K562 (cell line): ENCODE measurements around the gene HMGN3. TPM values are rescaled to one million over a fixed set of nuclear protein-coding genes. Genes with fewer than 3 reads are reported as not detected.

Source experiments
- ATAC-seq: fragments of 200-7000 bp; cut with Tn5 transposase; 3 replicates; pipeline ENCODE4 v1.9.1; 2020; ENCODE audit warnings: moderate library complexity
- BruUV-seq: library from RNA; stranded (reverse); fragments of 400-500 nt; replicated peaks from 2 replicates; lab custom pipeline; 2021; lab: Mats Ljungman, UMichigan
- CTCF ChIA-PET: fragments of 300-600 bp; formaldehyde crosslinking; extraction: SDS; loops from one replicate; lab custom pipeline; 2021; ENCODE audit warnings: low intra/inter-chr PET ratio; lab: Yijun Ruan, JAX
- POLR2A ChIA-PET: fragments of 300-600, 350-650 bp; sonication (Branson Sonifier 250); formaldehyde crosslinking; extraction: SDS; loops from one replicate; lab custom pipeline; 2021; ENCODE audit warnings: antibody characterized with exemption, inconsistent platforms; lab: Yijun Ruan, JAX
- DNase-seq, 4 experiments: peaks; one replicate each; pipeline versions ENCODE4 v3.0.0 to v3.0.0-alpha.2; 2011 to 2018; ENCODE audit warnings: low spot score in 3 of 4, mixed read lengths in 3 of 4; ENCODE audit errors: extremely low read depth in 1 of 4
- FAIRE-seq: peaks from 2 replicates; lab custom pipeline; 2011; peaks lifted over from hg19 to GRCh38; lab: Jason Lieb, UNC
- H2AFZ ChIP-seq: 2 replicates; pipeline ENCODE4 v1.6.0; 2011; ENCODE audit warnings: low read depth, low read length, control low read depth, inconsistent platforms
- H3K27ac ChIP-seq: fragments of 200-600 bp; 3 replicates; pipeline ENCODE4 v1.8.0; 2011; ENCODE audit warnings: low read depth, mild to moderate bottlenecking, control low read depth, inconsistent platforms, low read length, moderate library complexity, mixed read lengths; ENCODE audit errors: extremely low read depth
- H3K27me3 ChIP-seq, 2 experiments: fragments of 300-600 bp in 1 of 2; 2 replicates in 1 of 2; 3 replicates in 1 of 2; pipeline versions ENCODE4 v1.6.0 to v1.8.0; 2011; ENCODE audit warnings: inconsistent platforms in 2 of 2, low read length in 2 of 2, mild to moderate bottlenecking in 1 of 2, mixed read lengths in 1 of 2, moderate library complexity in 1 of 2; ENCODE audit not compliant: control insufficient read depth in 2 of 2, insufficient read depth in 2 of 2
- H3K36me3 ChIP-seq: fragments of 300-600 bp; 3 replicates; pipeline ENCODE4 v1.8.0; 2011; ENCODE audit warnings: mild to moderate bottlenecking, low read length, inconsistent platforms; ENCODE audit not compliant: control insufficient read depth, insufficient read depth
- H3K4me1 ChIP-seq, 2 experiments: fragments of 200-600 bp in 1 of 2; replicated peaks in 1 of 2; 2 replicates in 1 of 2; 3 replicates in 1 of 2; pipeline versions ENCODE4 v1.5.1 to v1.8.0; 2011; ENCODE audit warnings: inconsistent platforms in 2 of 2, low read length in 2 of 2, mild to moderate bottlenecking in 1 of 2, mixed read lengths in 1 of 2, moderate library complexity in 1 of 2; ENCODE audit not compliant: control insufficient read depth in 2 of 2, insufficient read depth in 2 of 2
- H3K4me2 ChIP-seq: 2 replicates; pipeline ENCODE4 v1.6.1; 2011; ENCODE audit warnings: low read length, control low read depth, inconsistent platforms, mixed read lengths; ENCODE audit not compliant: insufficient read depth
- H3K4me3 ChIP-seq: fragments of 200-600 bp; sonication (generic), shearing (Covaris generic); 2 replicates; pipeline ENCODE4 v1.5.1; 2016; ENCODE audit warnings: control low read depth, inconsistent platforms
- H3K79me2 ChIP-seq: fragments of 200-600 bp; 3 replicates; pipeline ENCODE4 v1.8.0; 2011; ENCODE audit warnings: low read length, inconsistent platforms; ENCODE audit not compliant: control insufficient read depth, insufficient read depth
- H3K9ac ChIP-seq, 2 experiments: 2 replicates each; pipeline versions ENCODE4 v1.6.0 to v1.6.1; 2011; ENCODE audit warnings: low read depth in 2 of 2, low read length in 2 of 2, control low read depth in 1 of 2, inconsistent platforms in 1 of 2, mild to moderate bottlenecking in 1 of 2, mixed read lengths in 1 of 2; ENCODE audit not compliant: insufficient read depth in 1 of 2
- H3K9me1 ChIP-seq: one replicate; pipeline ENCODE4 v1.6.0; 2011; ENCODE audit warnings: inconsistent platforms, mild to moderate bottlenecking, low read length, moderate library complexity; ENCODE audit not compliant: control insufficient read depth, insufficient read depth
- H3K9me3 ChIP-seq: replicated peaks from 2 replicates; pipeline ENCODE4 v1.5.1; 2011; ENCODE audit warnings: low read depth, low read length, inconsistent platforms; ENCODE audit not compliant: control insufficient read depth, insufficient read depth
- H4K20me1 ChIP-seq: replicated peaks from 2 replicates; pipeline ENCODE4 v1.6.1; 2011; ENCODE audit warnings: low read length, inconsistent platforms, mixed read lengths; ENCODE audit not compliant: control insufficient read depth, insufficient read depth
- ADNP ChIP-seq: fragments of 200-800 bp; sonication (Bioruptor generic); IDR thresholded peaks from 2 replicates; pipeline ENCODE4 v1.6.1; 2016; ENCODE audit warnings: missing genetic modification characterization, missing compliant biosample characterization
- CREBBP ChIP-seq: IDR thresholded peaks from one replicate; pipeline ENCODE4 v1.6.1; 2012; ENCODE audit warnings: low read depth, mild to moderate bottlenecking, control low read depth, inconsistent platforms, low read length
- DMBX1 ChIP-seq: fragments of 250-450 bp; sonication (Bioruptor Pico); IDR thresholded peaks from 2 replicates; pipeline ENCODE4 v1.8.0; 2022; ENCODE audit warnings: inconsistent platforms, mild to moderate bottlenecking, moderate library complexity, borderline replicate concordance
- GABPA ChIP-seq: fragments of 200-800 bp; sonication (Bioruptor generic); conservative IDR thresholded peaks from 2 replicates; pipeline ENCODE4 v1.6.1; 2016; ENCODE audit warnings: low read depth, missing genetic modification characterization, missing compliant biosample characterization
- IRF1 ChIP-seq: sonication (generic); formaldehyde crosslinking; IDR thresholded peaks from 2 replicates; pipeline ENCODE4 v1.8.0; 2022; ENCODE audit warnings: missing genetic modification reagents, mild to moderate bottlenecking, borderline replicate concordance
- MCM3 ChIP-seq: fragments of 450-650 bp; IDR thresholded peaks from 2 replicates; pipeline ENCODE4 v1.6.1; 2016
- MTA3 ChIP-seq: fragments of 450-650 bp; formaldehyde crosslinking; IDR thresholded peaks from 2 replicates; pipeline ENCODE4 v1.6.1; 2017; ENCODE audit warnings: mild to moderate bottlenecking, borderline replicate concordance
- MXI1 ChIP-seq: IDR thresholded peaks from 2 replicates; pipeline ENCODE4 v1.6.1; 2011; ENCODE audit warnings: low read depth, mild to moderate bottlenecking, improper control_type of control experiment, low read length
- RAD51 ChIP-seq: fragments of 450-650 bp; IDR thresholded peaks from 2 replicates; pipeline ENCODE4 v1.7.1; 2016; ENCODE audit warnings: low read depth, mild to moderate bottlenecking, borderline replicate concordance
- SRF ChIP-seq, 2 experiments: fragments of 250-450, 450-650 bp in 1 of 2; sonication (Bioruptor Pico) in 1 of 2; sonication (generic) in 1 of 2; formaldehyde crosslinking; IDR thresholded peaks; 2 replicates each; pipeline versions ENCODE4 v1.5.0 to v1.5.1; 2020 to 2022; ENCODE audit warnings: mild to moderate bottlenecking in 1 of 2, missing genetic modification reagents in 1 of 2
- TCF7 ChIP-seq: sonication (generic); IDR thresholded peaks from 2 replicates; pipeline ENCODE4 v1.6.1; 2016; ENCODE audit warnings: antibody characterized with exemption, borderline replicate concordance
- TGIF2 ChIP-seq: sonication (generic); formaldehyde crosslinking; IDR thresholded peaks from 2 replicates; pipeline ENCODE4 v1.8.1; 2022; ENCODE audit warnings: mild to moderate bottlenecking, missing genetic modification reagents, moderate library complexity
- ZNF436 ChIP-seq: fragments of 250-450, 450-650 bp; sonication (Bioruptor Pico); formaldehyde crosslinking; IDR thresholded peaks from 2 replicates; pipeline ENCODE4 v1.7.0; 2020; ENCODE audit warnings: mild to moderate bottlenecking
- ZNF76 ChIP-seq: fragments of 250-450 bp; sonication (Bioruptor Pico); IDR thresholded peaks from 2 replicates; pipeline ENCODE4 v1.4.0; 2020; ENCODE audit warnings: mild to moderate bottlenecking, moderate library complexity, borderline replicate concordance
- ZNF780A ChIP-seq: fragments of 250-450 bp; sonication (Bioruptor Pico); IDR thresholded peaks from 2 replicates; pipeline ENCODE4 v1.5.0; 2021; ENCODE audit warnings: mild to moderate bottlenecking
- WGBS: fragments of 100-300 bp; shearing (Covaris generic); methylation state at CpG from one replicate; pipeline ENCODE4 v1.1.6; 2016; ENCODE audit warnings: low coverage, mixed read lengths; ENCODE audit not compliant: insufficient coverage; ENCODE audit errors: missing lambda C conversion rate; 5-methylcytosine and 5-hydroxymethylcytosine counted together
- in situ Hi-C: fragments of 300-500 bp; cut with MboI; formaldehyde crosslinking; loops from 4 replicates; pipeline ENCODE4 v1.15.0; 2018; ENCODE audit warnings: inconsistent platforms, mixed read lengths
- intact Hi-C: fragments of 100-400 bp; cut with micrococcal nuclease; formaldehyde crosslinking; loops from 2 replicates; pipeline ENCODE4 v1.14.2; 2022
- polyA plus RNA-seq, 8 experiments: library from polyadenylated mRNA; depleted of rRNA in 4 of 8; stranded (reverse) in 5 of 8; unstranded in 3 of 8; fragments of >200 nt; fragmentation: Nextera tagmentation in 2 of 8; fragmentation: Illumina TruSeq in 1 of 8; extraction: Ambion mirVana in 2 of 8; extraction: Trizol in 1 of 8; gene quantifications; 2 replicates each; pipeline versions ENCODE4 v1.2.1 to v1.2.3, GENCODE V29; 2011 to 2014; ENCODE audit warnings: inconsistent platforms in 1 of 8, missing spikeins in 1 of 8
- total RNA-seq, 7 experiments: library from RNA; depleted of rRNA in 6 of 7; stranded (reverse); fragments of >200 nt in 6 of 7; fragmentation: Illumina TruSeq in 2 of 7; extraction: Trizol in 2 of 7; gene quantifications; 2 replicates each; pipeline versions ENCODE4 v1.2.1 to v1.2.3, GENCODE V29; 2011 to 2021; ENCODE audit warnings: low replicate concordance in 1 of 7

The HMGN3 gene
- total and polyA plus RNA-seq, 9 of the 15 experiments (the other 6 are each of a cell fraction or from before 2014, with no cell fraction given), result 42.1 to 154 (median 88.1) TPM

GRCh38 chr6:79184086-79184485 is 50.4 kb downstream of the HMGN3 start (continued):
- no peak for TF ChIP-seq DMBX1
- TF ChIP-seq RAD51, result no peak
- TF ChIP-seq MTA3, result no peak
- no peak for TF ChIP-seq ZNF76 (CRISPR knock-in tag)

GRCh38 chr6:79180052-79180451 is 54.4 kb downstream of the HMGN3 start:
- Histone ChIP-seq H2AFZ (no peak overlapping the region), H3K9me3 (no peaks in the 10 kb centered on the region), H3K9ac (no peak overlapping the region), H3K79me2 (no peaks in the 10 kb centered on the region), H3K4me3 (no peak overlapping the region), H3K27me3 (peaks cover 0 to 4% of the 10 kb centered on the region in 2 experiments; a peak in 2 of 5 replicates), H3K9me1 (no peaks in the 10 kb centered on the region), H4K20me1 (no peaks in the 10 kb centered on the region), H3K4me2 (no peak overlapping the region), H3K4me1 (no peaks in the 10 kb centered on the region), H3K27ac (no peak overlapping the region), H3K36me3 (no peaks in the 10 kb centered on the region)
- no peak for DNase-seq
- WGBS, result 0% methylated on average over 2 of the region's 2 CpGs
- in situ Hi-C loops (no loop called here), intact Hi-C loops (no loop called here)
- no TSS peak for BruUV-seq
- no peak for ATAC-seq
- FAIRE-seq, result no peak
- ChIA-PET POLR2A (no interaction called here), CTCF (no interaction called here)
- TF ChIP-seq CREBBP, result no peak
- no peak for TF ChIP-seq ADNP
- TF ChIP-seq ZNF436, result no peak
- TF ChIP-seq GABPA (tag), result no peak
- TF ChIP-seq TCF7, result no peak
- TF ChIP-seq SRF (CRISPR knock-in tag; IDR thresholded peaks at IDR 0.05), result no peak
- TF ChIP-seq TGIF2 (CRISPR knock-in tag), result no peak
- no peak for TF ChIP-seq ZNF780A (CRISPR knock-in tag)
- TF ChIP-seq MCM3, result no peak
- TF ChIP-seq MXI1, result no peak
- no peak for TF ChIP-seq IRF1 (CRISPR knock-in tag)
